ENCODE data around the gene ZFX.

DNA sequence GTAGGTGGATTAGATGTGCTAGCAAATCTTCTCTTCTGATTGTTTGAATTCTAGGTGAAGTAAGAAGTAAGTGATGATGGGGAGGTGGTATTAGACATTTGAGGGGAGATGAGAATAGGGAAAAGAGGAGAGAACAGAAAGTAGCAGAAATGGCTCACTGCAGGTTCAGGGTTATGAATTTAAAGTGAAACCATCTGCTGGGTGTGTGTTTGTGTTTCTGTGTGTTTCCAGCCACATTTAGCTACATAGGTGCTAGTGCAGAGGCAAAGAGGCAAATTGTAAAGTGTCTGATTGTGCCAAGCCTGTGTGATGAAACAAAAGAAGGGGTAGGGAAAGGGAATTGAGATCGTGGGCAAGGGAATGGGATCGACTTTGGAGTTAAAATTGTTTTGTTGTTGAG, 50.6 kb downstream of the ZFX start:
- TF ChIP-seq, protein P1, sequence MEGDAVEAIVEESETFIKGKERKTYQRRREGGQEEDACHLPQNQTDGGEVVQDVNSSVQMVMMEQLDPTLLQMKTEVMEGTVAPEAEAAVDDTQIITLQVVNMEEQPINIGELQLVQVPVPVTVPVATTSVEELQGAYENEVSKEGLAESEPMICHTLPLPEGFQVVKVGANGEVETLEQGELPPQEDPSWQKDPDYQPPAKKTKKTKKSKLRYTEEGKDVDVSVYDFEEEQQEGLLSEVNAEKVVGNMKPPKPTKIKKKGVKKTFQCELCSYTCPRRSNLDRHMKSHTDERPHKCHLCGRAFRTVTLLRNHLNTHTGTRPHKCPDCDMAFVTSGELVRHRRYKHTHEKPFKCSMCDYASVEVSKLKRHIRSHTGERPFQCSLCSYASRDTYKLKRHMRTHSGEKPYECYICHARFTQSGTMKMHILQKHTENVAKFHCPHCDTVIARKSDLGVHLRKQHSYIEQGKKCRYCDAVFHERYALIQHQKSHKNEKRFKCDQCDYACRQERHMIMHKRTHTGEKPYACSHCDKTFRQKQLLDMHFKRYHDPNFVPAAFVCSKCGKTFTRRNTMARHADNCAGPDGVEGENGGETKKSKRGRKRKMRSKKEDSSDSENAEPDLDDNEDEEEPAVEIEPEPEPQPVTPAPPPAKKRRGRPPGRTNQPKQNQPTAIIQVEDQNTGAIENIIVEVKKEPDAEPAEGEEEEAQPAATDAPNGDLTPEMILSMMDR (IDR thresholded peaks at IDR 0.05): no peak
- no peak for TF ChIP-seq POLR2A (IDR thresholded peaks at IDR 0.05)

Measured in heart left ventricle (tissue), 13 donors.